ENCODE measurements around the gene MDH1.

Gene MDH1

GRCh38 chr2:63639344-63639743 is 50.6 kb downstream of the MDH1 start:
- no peak for DNase-seq

GRCh38 chr2:63642946-63643345 is 54.2 kb downstream of the MDH1 start:
- peak; percentile 82 for DNase-seq

GRCh38 chr2:63643486-63643885 is 54.7 kb downstream of the MDH1 start:
- peak; percentile 60 for DNase-seq

DNA sequence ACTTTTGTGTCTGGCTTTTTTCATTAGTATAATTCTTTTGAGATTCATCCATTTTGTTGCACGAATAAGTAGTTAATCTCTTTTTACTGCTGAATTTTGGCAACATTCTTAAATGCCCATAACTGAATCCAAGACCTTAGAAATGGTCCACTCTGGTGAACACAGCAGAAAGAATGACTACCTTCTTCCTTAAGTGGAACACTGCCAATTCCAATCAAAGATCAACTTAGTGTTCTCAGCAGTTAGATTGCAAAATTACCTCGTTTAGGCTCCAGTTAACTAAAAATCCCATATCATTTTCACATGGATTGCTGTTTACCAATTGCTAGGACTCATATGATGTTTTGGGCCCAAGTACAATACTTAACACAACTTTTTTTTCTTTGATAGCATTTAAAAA is 59.9 kb downstream of the MDH1 start:
- no peak for DNase-seq

- DNase-seq = no peak
Measured at GRCh38 chr2:63649829-63650228, 61.1 kb downstream of the MDH1 start.

GRCh38 chr2:63650756-63651155 is 62.0 kb downstream of the MDH1 start:
- no peak for DNase-seq

- no peak for DNase-seq
Measured at GRCh38 chr2:63651356-63651755, 62.6 kb downstream of the MDH1 start.

DNA sequence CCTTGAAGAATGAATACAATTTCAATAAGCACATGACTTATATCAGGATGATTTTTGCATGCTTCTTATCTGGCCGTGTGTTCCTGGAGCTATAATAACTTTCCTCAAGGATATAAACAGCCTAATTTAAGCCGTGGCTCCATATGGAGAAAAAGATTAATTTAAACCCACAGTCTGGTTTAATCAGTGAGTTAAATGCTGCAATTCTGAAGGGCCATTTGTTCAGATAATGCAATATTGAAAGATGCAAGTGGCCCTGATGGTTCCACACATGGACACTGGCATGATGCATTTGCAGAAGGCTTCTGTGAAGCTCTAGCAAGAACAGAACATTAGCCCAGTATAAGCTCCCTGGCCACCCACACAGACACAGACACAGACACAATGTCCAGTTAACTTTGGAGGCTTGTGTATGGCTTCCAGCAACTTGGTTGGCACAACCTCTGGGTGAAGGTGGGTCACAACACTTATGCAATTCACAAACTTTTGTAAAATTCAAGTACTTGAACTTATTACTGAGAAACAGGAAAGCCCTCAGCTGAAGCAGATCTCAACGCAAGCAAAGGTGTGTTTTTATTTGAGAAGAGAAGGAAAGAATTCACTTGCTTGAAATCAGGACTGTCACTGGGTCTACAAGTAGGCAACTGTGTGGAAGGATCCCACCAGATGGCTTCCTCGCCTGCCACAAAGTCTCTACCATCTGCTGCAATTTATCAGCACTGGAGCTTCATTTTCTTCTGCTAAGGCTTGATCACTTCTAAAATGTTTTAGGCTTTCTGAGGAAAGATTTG is 63.3 kb downstream of the MDH1 start:
- no peak for DNase-seq

DNA sequence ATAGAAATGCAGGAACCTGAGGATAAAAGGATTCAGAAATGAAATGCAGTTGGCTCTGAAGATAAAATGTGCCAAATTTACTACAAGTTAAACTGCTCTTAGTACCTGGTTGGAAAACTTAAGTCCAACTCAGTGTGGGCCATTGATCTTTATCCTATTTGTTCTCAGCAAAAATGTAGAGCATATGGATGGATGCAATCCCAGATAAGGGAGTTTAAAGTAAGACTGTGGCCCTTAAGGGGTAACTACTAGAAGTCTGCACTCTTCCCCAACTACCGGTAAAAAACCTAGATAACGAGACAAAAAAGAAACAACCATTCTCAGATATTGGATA is 63.9 kb downstream of the MDH1 start:
- DNase-seq = no peak

GRCh38 chr2:63654959-63655358 is 66.2 kb downstream of the MDH1 start:
- peak; percentile 77 for DNase-seq

Data from fibroblast of skin of abdomen (primary cell).